Suprapubic skin (tissue), 4 donors: ENCODE data around the gene LRIT2. TPM values are rescaled to one million over a fixed set of nuclear protein-coding genes. Genes with fewer than 3 reads are reported as not detected.
A peak's percentile ranks its signal among the peaks of the same experiment; 100 is the strongest.

ENCODE experiments used
- DNase-seq, 2 donors: peaks; one replicate each; pipeline ENCODE4 v3.0.0-alpha.2; 2019; ENCODE audit warnings: low spot score in 2 of 2
- H3K27ac ChIP-seq: fragments of 200-600 bp; sonication (generic); one replicate; pipeline ENCODE4 v1.5.1; 2019
- H3K27me3 ChIP-seq: fragments of 200-600 bp; sonication (generic); one replicate; pipeline ENCODE4 v1.5.1; 2019
- H3K36me3 ChIP-seq: fragments of 200-600 bp; sonication (generic); one replicate; pipeline ENCODE4 v1.5.1; 2019
- H3K4me1 ChIP-seq: fragments of 200-600 bp; sonication (generic); one replicate; pipeline ENCODE4 v1.5.1; 2019
- H3K4me3 ChIP-seq: fragments of 200-600 bp; sonication (generic); one replicate; pipeline ENCODE4 v1.5.1; 2019; ENCODE audit warnings: mild to moderate bottlenecking
- H3K9me3 ChIP-seq: fragments of 200-600 bp; sonication (generic); one replicate; pipeline ENCODE4 v1.5.1; 2019
- CTCF ChIP-seq, 2 donors: fragments of 200-600 bp in 1 of 2; fragments of 450-650 bp in 1 of 2; sonication (generic) in 1 of 2; IDR thresholded peaks; one replicate each; pipeline ENCODE4 v1.5.1; 2016 to 2019; ENCODE audit warnings: antibody characterized with exemption in 2 of 2, mild to moderate bottlenecking in 1 of 2, moderate library complexity in 1 of 2
- EP300 ChIP-seq: sonication (generic); formaldehyde crosslinking; IDR thresholded peaks from one replicate; pipeline ENCODE4 v1.6.1; 2017; ENCODE audit warnings: antibody characterized with exemption
- POLR2A ChIP-seq, 2 donors: fragments of 450-650 bp; IDR thresholded peaks; one replicate each; pipeline ENCODE4 v1.6.1; 2017; ENCODE audit warnings: antibody characterized with exemption in 2 of 2, mild to moderate bottlenecking in 2 of 2, moderate library complexity in 2 of 2
- POLR2AphosphoS5 ChIP-seq, 3 donors: sonication (generic); formaldehyde crosslinking; IDR thresholded peaks; one replicate each; pipeline ENCODE4 v1.6.1; 2017; ENCODE audit warnings: antibody characterized with exemption in 3 of 3
- WGBS: methylation state at CpG from one replicate; pipeline ENCODE4 v1.1.5; 2018; 5-methylcytosine and 5-hydroxymethylcytosine counted together
- total RNA-seq, 4 donors: library from RNA; depleted of rRNA; stranded (reverse); fragments of >200 nt; gene quantifications; one replicate each; pipeline ENCODE4 v1.1.0, GENCODE V29; 2016

The LRIT2 gene
- total RNA-seq, 4 donors from 2014 or later: not detected

GRCh38 chr10:84258034-84258695, 32.8 kb upstream of the LRIT2 start:
- 80% methylated on average over 7 of the region's 7 CpGs for WGBS
- H3K27ac ChIP-seq: no peak overlapping the region
- H3K27me3 ChIP-seq: peaks cover 13% of the 10 kb centered on the region
- no peak for DNase-seq
- no peaks in the 10 kb centered on the region for H3K36me3 ChIP-seq
- no peak for TF ChIP-seq EP300
- TF ChIP-seq CTCF (IDR thresholded peaks at IDR 0.05): no peak
- H3K4me3 ChIP-seq: no peak overlapping the region
- H3K9me3 ChIP-seq: no peaks in the 10 kb centered on the region
- no peaks in the 10 kb centered on the region for H3K4me1 ChIP-seq

- no peaks in the 10 kb centered on the region for H3K9me3 ChIP-seq
- H3K4me1 ChIP-seq: no peaks in the 10 kb centered on the region
- no peak for DNase-seq
- no peak for TF ChIP-seq POLR2AphosphoS5 (IDR thresholded peaks at IDR 0.05)
- no peak for TF ChIP-seq CTCF (IDR thresholded peaks at IDR 0.05)
- TF ChIP-seq POLR2A (IDR thresholded peaks at IDR 0.05): no peak
- TF ChIP-seq EP300: no peak
- H3K27me3 ChIP-seq: peaks cover 13% of the 10 kb centered on the region
- no peaks in the 10 kb centered on the region for H3K36me3 ChIP-seq
- 78% methylated on average over 9 of the region's 15 CpGs for WGBS
- no peak overlapping the region for H3K27ac ChIP-seq
- no peak overlapping the region for H3K4me3 ChIP-seq
Observed at GRCh38 chr10:84257343-84258020, 32.1 kb upstream of the LRIT2 start.

GRCh38 chr10:84256510-84257342, 31.4 kb upstream of the LRIT2 start:
- H3K4me1 ChIP-seq: no peaks in the 10 kb centered on the region
- H3K27ac ChIP-seq: no peak overlapping the region
- H3K9me3 ChIP-seq: no peaks in the 10 kb centered on the region
- no peak overlapping the region for H3K4me3 ChIP-seq
- H3K36me3 ChIP-seq: no peaks in the 10 kb centered on the region
- DNase-seq: no peak
- TF ChIP-seq POLR2A (IDR thresholded peaks at IDR 0.05) (no peak), POLR2AphosphoS5 (IDR thresholded peaks at IDR 0.05) (no peak), CTCF (IDR thresholded peaks at IDR 0.05) (peak in 1 of 2 donors; percentile 49), EP300 (no peak)
- 52% methylated on average over 32 of the region's 35 CpGs for WGBS
- H3K27me3 ChIP-seq: peaks cover 13% of the 10 kb centered on the region

- no peaks in the 10 kb centered on the region for H3K36me3 ChIP-seq
- H3K4me1 ChIP-seq: no peaks in the 10 kb centered on the region
- TF ChIP-seq POLR2AphosphoS5 (IDR thresholded peaks at IDR 0.05) (no peak), EP300 (no peak)
- no peaks in the 10 kb centered on the region for H3K9me3 ChIP-seq
- 62% methylated on average over 10 of the region's 10 CpGs for WGBS
- no peak overlapping the region for H3K4me3 ChIP-seq
- no peak overlapping the region for H3K27ac ChIP-seq
- peaks cover 17% of the 10 kb centered on the region for H3K27me3 ChIP-seq
- DNase-seq: no peak
Observed at GRCh38 chr10:84254552-84255478, 29.5 kb upstream of the LRIT2 start.

GRCh38 chr10:84248794-84249193, 23.4 kb upstream of the LRIT2 start:
- Histone ChIP-seq H3K9me3 (no peaks in the 10 kb centered on the region), H3K4me3 (no peak overlapping the region), H3K36me3 (no peaks in the 10 kb centered on the region), H3K4me1 (no peaks in the 10 kb centered on the region), H3K27ac (no peak overlapping the region), H3K27me3 (peaks cover 3% of the 10 kb centered on the region)
- DNase-seq: peak in 1 of 2 donors; percentile 45
- TF ChIP-seq CTCF (IDR thresholded peaks at IDR 0.05) (no peak), POLR2A (IDR thresholded peaks at IDR 0.05) (no peak), POLR2AphosphoS5 (IDR thresholded peaks at IDR 0.05) (no peak), EP300 (no peak)
- 88% methylated on average over 12 of the region's 12 CpGs for WGBS
